CD4-positive, alpha-beta T cell (primary cell): ENCODE results near the gene ARL17A. TPM values are rescaled to one million over a fixed set of nuclear protein-coding genes. Genes with fewer than 3 reads are reported as not detected.
"Not testable (repeated sequence)": the region's sequence is repeated elsewhere in the genome, so short reads cannot be mapped to it uniquely, and the experiment has no call there.

ENCODE experiments used
- ATAC-seq: fragments of 200-7000 bp; cut with Tn5 transposase; one replicate; pipeline ENCODE4 v1.10.0; 2022; ENCODE audit warnings: mild to moderate bottlenecking; ENCODE audit not compliant: poor library complexity
- CTCF ChIA-PET: fragments of 350-600 bp; sonication (Branson Sonifier 250); formaldehyde crosslinking; loops from one replicate; lab custom pipeline; 2021; ENCODE audit warnings: antibody characterized with exemption, inconsistent platforms; lab: Charles Lee
- POLR2A ChIA-PET: fragments of 350-600 bp; sonication (Branson Sonifier 250); formaldehyde crosslinking; loops from one replicate; lab custom pipeline; 2021; ENCODE audit warnings: antibody characterized with exemption, inconsistent platforms; lab: Charles Lee
- DNase-seq, 14 experiments: peaks; one replicate each; pipeline ENCODE4 v3.0.0-alpha.2; 2013 to 2020; ENCODE audit warnings: mixed read lengths in 2 of 14
- H3K27ac ChIP-seq, 2 donors: one replicate each; pipeline versions ENCODE4 v1.5.1 to v1.7.0; 2013; ENCODE audit warnings: low read length in 2 of 2, low read depth in 1 of 2, mild to moderate bottlenecking in 1 of 2
- H3K27me3 ChIP-seq, 2 experiments: 1 replicate in 1 of 2; 2 replicates in 1 of 2; pipeline versions ENCODE4 v1.6.1 to v1.7.0; 2013; ENCODE audit warnings: low read length in 2 of 2, control low read depth in 1 of 2, mild to moderate bottlenecking in 1 of 2, moderate library complexity in 1 of 2; ENCODE audit not compliant: insufficient read depth in 2 of 2, control insufficient read depth in 1 of 2
- H3K36me3 ChIP-seq: one replicate; pipeline ENCODE4 v1.6.1; 2013; ENCODE audit warnings: low read length, control low read depth; ENCODE audit not compliant: insufficient read depth
- H3K4me1 ChIP-seq: one replicate; pipeline ENCODE4 v1.6.1; 2013; ENCODE audit warnings: low read length, control low read depth; ENCODE audit not compliant: insufficient read depth
- H3K4me3 ChIP-seq: one replicate; pipeline ENCODE4 v1.5.1; 2013; ENCODE audit warnings: mild to moderate bottlenecking, low read length, moderate library complexity
- H3K9me3 ChIP-seq, 2 experiments: 1 replicate in 1 of 2; 2 replicates in 1 of 2; pipeline versions ENCODE4 v1.6.1 to v1.7.0; 2013; ENCODE audit warnings: low read length in 2 of 2, mild to moderate bottlenecking in 2 of 2, control low read depth in 1 of 2, moderate library complexity in 1 of 2; ENCODE audit not compliant: control insufficient read depth in 1 of 2, insufficient read depth in 1 of 2
- H3K27ac Mint-ChIP-seq: one replicate; pipeline ENCODE4 v1.8.0; 2020; ENCODE audit warnings: mixed read lengths
- H3K27me3 Mint-ChIP-seq: one replicate; pipeline ENCODE4 v1.8.0; 2021; ENCODE audit warnings: mixed read lengths
- H3K36me3 Mint-ChIP-seq: one replicate; pipeline ENCODE4 v1.8.0; 2021; ENCODE audit warnings: low read depth, mixed read lengths
- H3K4me1 Mint-ChIP-seq: one replicate; pipeline ENCODE4 v1.8.0; 2021; ENCODE audit warnings: low read depth, mixed read lengths
- H3K4me3 Mint-ChIP-seq: one replicate; pipeline ENCODE4 v1.8.0; 2020; ENCODE audit warnings: mild to moderate bottlenecking, mixed read lengths
- H3K9me3 Mint-ChIP-seq: one replicate; pipeline ENCODE4 v1.8.0; 2020; ENCODE audit warnings: mixed read lengths
- intact Hi-C, 2 experiments: fragments of 100-400 bp; cut with DNase I in 1 of 2; cut with micrococcal nuclease in 1 of 2; formaldehyde crosslinking; loops; one replicate each; pipeline versions ENCODE4 v1.15.1 to v1.9.0; 2023 to 2025; cut with DNase I, micrococcal nuclease
- total RNA-seq, 174 experiments: library from RNA in 2 of 174; stranded (reverse) in 2 of 174; gene quantifications; one replicate each; pipeline ENCODE4 v1.2.3 and lab custom pipeline; 2021 to 2026

Gene ARL17A
- total RNA-seq, 2 experiments from 2014 or later = 16.5 to 20.0 TPM

GRCh38 chr17:46559155-46559554 is 20.3 kb downstream of the ARL17A start:
- H3K4me3 ChIP-seq, CTCF ChIA-PET, ATAC-seq, POLR2A ChIA-PET, H3K4me1 Mint-ChIP-seq, H3K9me3 Mint-ChIP-seq, H3K36me3 Mint-ChIP-seq, intact Hi-C loops, H3K9me3 ChIP-seq, H3K36me3 ChIP-seq, DNase-seq, H3K27ac ChIP-seq, H3K27ac Mint-ChIP-seq, H3K4me3 Mint-ChIP-seq, H3K27me3 ChIP-seq, H3K27me3 Mint-ChIP-seq, H3K4me1 ChIP-seq: not testable (repeated sequence)

DNA sequence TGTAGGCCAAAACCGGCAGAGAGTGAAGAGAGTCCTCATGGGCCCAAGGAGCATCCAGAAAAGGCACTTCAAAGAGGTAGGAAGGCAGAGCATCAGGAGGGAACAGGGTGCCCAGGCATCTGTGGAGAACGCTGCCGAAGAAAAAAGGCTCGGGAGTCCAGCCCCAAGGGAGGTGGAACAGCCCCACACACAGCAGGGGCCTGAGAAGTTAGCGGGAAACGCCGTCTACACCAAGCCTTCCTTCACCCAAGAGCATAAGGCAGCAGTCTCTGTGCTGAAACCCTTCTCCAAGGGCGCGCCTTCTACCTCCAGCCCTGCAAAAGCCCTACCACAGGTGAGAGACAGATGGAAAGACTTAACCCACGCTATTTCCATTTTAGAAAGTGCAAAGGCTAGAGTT is 30.9 kb downstream of the ARL17A start:
- H3K27ac Mint-ChIP-seq, H3K36me3 ChIP-seq, H3K4me1 ChIP-seq, POLR2A ChIA-PET, H3K4me1 Mint-ChIP-seq, H3K4me3 ChIP-seq, H3K27me3 ChIP-seq, intact Hi-C loops, H3K27ac ChIP-seq, H3K4me3 Mint-ChIP-seq, H3K9me3 ChIP-seq, H3K9me3 Mint-ChIP-seq, H3K36me3 Mint-ChIP-seq, H3K27me3 Mint-ChIP-seq, CTCF ChIA-PET, ATAC-seq: not testable (repeated sequence)
- DNase-seq = peak in 1 of 14 experiments; percentile 19

- H3K27me3 ChIP-seq, H3K4me3 ChIP-seq, H3K27ac ChIP-seq, ATAC-seq, H3K36me3 ChIP-seq, intact Hi-C loops, H3K4me1 ChIP-seq, H3K4me3 Mint-ChIP-seq, H3K36me3 Mint-ChIP-seq, POLR2A ChIA-PET, H3K4me1 Mint-ChIP-seq, H3K9me3 Mint-ChIP-seq, CTCF ChIA-PET, H3K27me3 Mint-ChIP-seq, DNase-seq, H3K9me3 ChIP-seq, H3K27ac Mint-ChIP-seq: not testable (repeated sequence)
Observed at GRCh38 chr17:46534716-46535115, 44.8 kb downstream of the ARL17A start.

GRCh38 chr17:46512168-46512567 is 67.3 kb downstream of the ARL17A start, which contains the start of gene LRRC37A2:
TSS of gene LRRC37A2 (plus strand) at chr17:46512468. CDS start at chr17:46512713, 245 bp downstream.
- DNase-seq, H3K4me1 ChIP-seq, H3K9me3 ChIP-seq, H3K36me3 ChIP-seq, ATAC-seq, H3K27ac Mint-ChIP-seq, H3K36me3 Mint-ChIP-seq, H3K4me3 Mint-ChIP-seq, intact Hi-C loops, H3K9me3 Mint-ChIP-seq, H3K4me1 Mint-ChIP-seq, CTCF ChIA-PET, H3K27me3 ChIP-seq, H3K4me3 ChIP-seq, POLR2A ChIA-PET, H3K27me3 Mint-ChIP-seq, H3K27ac ChIP-seq: not testable (repeated sequence)

DNA sequence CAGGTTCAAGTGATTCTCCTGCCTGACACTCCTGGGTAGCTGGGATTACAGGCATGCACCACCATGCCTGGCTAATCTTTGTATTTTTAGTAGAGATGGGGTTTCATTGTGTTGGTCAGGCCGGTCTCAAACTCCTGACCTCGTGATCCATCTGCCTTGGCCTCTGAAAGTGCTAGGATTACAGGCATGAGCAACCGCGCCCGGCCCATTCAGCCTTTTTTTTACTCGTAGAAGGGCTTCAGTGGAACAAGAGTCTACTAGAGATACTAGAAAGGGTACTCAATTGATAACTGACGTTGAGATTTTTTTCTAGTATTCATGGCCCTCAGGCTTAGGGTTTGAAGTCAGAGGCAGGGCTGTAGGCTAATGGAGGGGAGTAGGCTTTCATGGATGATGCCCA is 73.6 kb downstream of the ARL17A start:
- H3K9me3 ChIP-seq, H3K27ac ChIP-seq, H3K27me3 ChIP-seq, H3K36me3 ChIP-seq, H3K9me3 Mint-ChIP-seq, H3K4me1 Mint-ChIP-seq, H3K4me3 Mint-ChIP-seq, CTCF ChIA-PET, H3K4me3 ChIP-seq, ATAC-seq, H3K4me1 ChIP-seq, DNase-seq, H3K27ac Mint-ChIP-seq, H3K36me3 Mint-ChIP-seq, POLR2A ChIA-PET, intact Hi-C loops, H3K27me3 Mint-ChIP-seq: not testable (repeated sequence)

DNA sequence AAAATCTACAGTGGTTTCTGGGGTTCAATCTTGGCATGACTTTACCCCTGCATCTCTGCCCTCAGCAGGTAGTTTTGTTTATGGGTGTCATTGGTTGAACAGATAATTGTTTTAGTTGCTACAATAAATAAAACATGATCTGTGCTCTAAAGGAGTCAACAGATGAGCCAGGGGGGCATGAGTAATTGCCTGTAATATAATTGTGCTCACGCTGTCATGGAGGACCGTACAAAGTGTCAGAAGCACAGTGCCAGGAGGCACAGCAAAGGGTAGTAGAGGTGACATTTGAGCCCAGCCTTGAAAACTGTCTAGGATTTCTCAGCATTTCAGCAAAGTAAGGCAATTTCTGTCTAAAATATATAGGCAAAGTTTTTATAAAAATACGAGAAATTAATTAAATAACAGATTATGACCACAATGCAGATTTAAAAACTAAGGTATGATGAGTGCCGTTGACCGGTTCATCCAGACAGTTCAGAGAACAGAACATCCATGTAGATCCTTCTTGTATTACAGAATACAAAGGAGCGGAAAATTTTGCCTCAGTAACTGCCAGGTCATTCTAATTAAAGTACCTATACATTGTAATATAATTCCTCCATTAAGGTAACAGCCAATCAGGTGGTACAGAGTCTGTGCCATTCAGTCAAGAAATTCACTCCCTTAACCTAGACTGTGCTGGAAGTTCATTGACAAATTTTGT is 79.9 kb downstream of the ARL17A start:
- H3K4me3 Mint-ChIP-seq, H3K9me3 ChIP-seq, CTCF ChIA-PET, ATAC-seq, H3K36me3 ChIP-seq, H3K36me3 Mint-ChIP-seq, H3K27ac Mint-ChIP-seq, H3K4me1 ChIP-seq, DNase-seq, H3K27me3 Mint-ChIP-seq, H3K27ac ChIP-seq, POLR2A ChIA-PET, H3K27me3 ChIP-seq, intact Hi-C loops, H3K9me3 Mint-ChIP-seq, H3K4me3 ChIP-seq, H3K4me1 Mint-ChIP-seq: not testable (repeated sequence)

DNA sequence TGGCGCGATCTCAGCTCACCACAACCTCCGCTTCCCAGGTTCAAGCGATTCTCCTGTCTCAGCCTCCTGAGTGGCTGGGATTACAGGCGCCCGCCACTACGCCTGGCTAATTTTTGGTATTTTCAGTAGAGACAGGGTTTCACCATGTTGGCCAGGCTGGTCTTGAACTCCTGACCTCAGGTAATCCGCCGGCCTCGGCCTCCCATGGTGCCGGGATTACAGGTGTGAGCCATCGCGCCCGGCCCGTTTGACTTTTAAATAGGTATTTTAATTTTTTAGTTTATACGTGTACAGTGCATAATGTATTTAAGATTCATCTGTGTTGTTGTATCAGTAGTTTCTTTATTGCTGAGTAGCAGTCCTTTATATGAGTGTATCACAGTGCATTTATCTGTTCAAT is 87.5 kb downstream of the ARL17A start:
- ATAC-seq, intact Hi-C loops, H3K27ac ChIP-seq, H3K27me3 Mint-ChIP-seq, H3K36me3 Mint-ChIP-seq, H3K27me3 ChIP-seq, H3K4me1 ChIP-seq, POLR2A ChIA-PET, H3K4me3 ChIP-seq, H3K9me3 ChIP-seq, H3K27ac Mint-ChIP-seq, H3K9me3 Mint-ChIP-seq, DNase-seq, H3K4me3 Mint-ChIP-seq, CTCF ChIA-PET, H3K36me3 ChIP-seq, H3K4me1 Mint-ChIP-seq: not testable (repeated sequence)
